B cell (primary cell): ENCODE results near the gene ZNF382. TPM values are rescaled to one million over a fixed set of nuclear protein-coding genes. Genes with fewer than 3 reads are reported as not detected.

Source experiments
- ATAC-seq: fragments of 200-7000 bp; cut with Tn5 transposase; one replicate; pipeline ENCODE4 v1.10.0; 2021; ENCODE audit warnings: low read depth, mild to moderate bottlenecking, moderate number of reproducible peaks, moderate library complexity
- CTCF ChIA-PET: fragments of 350-600 bp; sonication (Branson Sonifier 250); formaldehyde crosslinking; loops from one replicate; lab custom pipeline; 2021; ENCODE audit warnings: antibody characterized with exemption, inconsistent platforms; lab: Charles Lee
- POLR2A ChIA-PET: fragments of 350-600 bp; sonication (Branson Sonifier 250); formaldehyde crosslinking; loops from one replicate; lab custom pipeline; 2021; ENCODE audit warnings: antibody characterized with exemption; lab: Charles Lee
- DNase-seq: peaks from one replicate; pipeline ENCODE4 v3.0.0; 2013
- H2AFZ ChIP-seq: 2 replicates; pipeline ENCODE4 v1.6.1; 2012; ENCODE audit warnings: mild to moderate bottlenecking, low read depth, low read length; ENCODE audit not compliant: insufficient read depth, poor library complexity, severe bottlenecking
- H3K27ac ChIP-seq, 2 donors: 1 replicate in 1 of 2; 2 replicates in 1 of 2; pipeline ENCODE4 v1.5.1; 2012 to 2013; ENCODE audit warnings: low read length in 2 of 2, mild to moderate bottlenecking in 2 of 2, moderate library complexity in 1 of 2
- H3K27me3 ChIP-seq, 4 experiments: fragments of 200-600 bp in 1 of 4; sonication (generic) in 1 of 4; replicated peaks in 1 of 4; 1 replicate in 2 of 4; 2 replicates in 2 of 4; pipeline versions ENCODE4 v1.6.1 to v1.7.0; 2013 to 2016; ENCODE audit warnings: low read length in 3 of 4, mild to moderate bottlenecking in 2 of 4, mixed read lengths in 1 of 4, moderate library complexity in 1 of 4; ENCODE audit not compliant: insufficient read depth in 4 of 4, control insufficient read depth in 3 of 4; ENCODE audit errors: control extremely low read depth in 1 of 4
- H3K36me3 ChIP-seq, 2 experiments: replicated peaks in 1 of 2; 1 replicate in 1 of 2; 2 replicates in 1 of 2; pipeline versions ENCODE4 v1.6.1 to v1.7.1; 2013; ENCODE audit warnings: low read length in 1 of 2; ENCODE audit not compliant: insufficient read depth in 2 of 2, control insufficient read depth in 1 of 2; ENCODE audit errors: control extremely low read depth in 1 of 2, extremely low read depth in 1 of 2
- H3K4me1 ChIP-seq, 2 donors: fragments of 200-600 bp in 1 of 2; sonication (generic) in 1 of 2; 1 replicate in 1 of 2; 2 replicates in 1 of 2; pipeline versions ENCODE4 v1.5.1 to v1.6.1; 2013 to 2017; ENCODE audit warnings: low read length in 2 of 2; ENCODE audit not compliant: control insufficient read depth in 2 of 2, insufficient read depth in 2 of 2
- H3K4me2 ChIP-seq: replicated peaks from 2 replicates; pipeline ENCODE3; 2012; ENCODE audit warnings: mild to moderate bottlenecking, low read depth, low read length; ENCODE audit not compliant: poor library complexity, severe bottlenecking
- H3K4me3 ChIP-seq, 5 experiments: fragments of 200-600 bp in 1 of 5; sonication (generic) in 1 of 5; 1 replicate in 3 of 5; 2 replicates in 2 of 5; pipeline versions ENCODE4 v1.5.1 to v1.7.0; 2011 to 2016; ENCODE audit warnings: low read length in 4 of 5, mild to moderate bottlenecking in 4 of 5, low read depth in 2 of 5, control low read depth in 1 of 5, moderate library complexity in 1 of 5; ENCODE audit not compliant: insufficient read depth in 1 of 5; ENCODE audit errors: control extremely low read depth in 1 of 5, extremely low read depth in 1 of 5
- H3K79me2 ChIP-seq: fragments of 200-600 bp; sonication (generic); one replicate; pipeline ENCODE4 v1.6.0; 2016; ENCODE audit warnings: low read length; ENCODE audit not compliant: control insufficient read depth, insufficient read depth
- H3K9ac ChIP-seq: fragments of 200-600 bp; sonication (generic); 2 replicates; pipeline ENCODE4 v1.6.1; 2017; ENCODE audit warnings: mild to moderate bottlenecking, low read length, moderate library complexity
- H3K9me3 ChIP-seq, 3 donors: one replicate each; pipeline versions ENCODE4 v1.6.1 to v1.7.1; 2013; ENCODE audit warnings: low read length in 2 of 3; ENCODE audit not compliant: control insufficient read depth in 2 of 3, insufficient read depth in 1 of 3; ENCODE audit errors: control extremely low read depth in 1 of 3
- H4K20me1 ChIP-seq: 2 replicates; pipeline ENCODE4 v1.6.0; 2012; ENCODE audit warnings: mild to moderate bottlenecking, low read length; ENCODE audit not compliant: insufficient read depth, control insufficient read depth, poor library complexity, severe bottlenecking
- H3K27ac Mint-ChIP-seq: one replicate; pipeline ENCODE4 v1.8.0; 2021; ENCODE audit warnings: mixed read lengths
- H3K27me3 Mint-ChIP-seq: one replicate; pipeline ENCODE4 v1.8.0; 2021; ENCODE audit warnings: mixed read lengths
- H3K4me1 Mint-ChIP-seq: one replicate; pipeline ENCODE4 v1.8.0; 2021; ENCODE audit warnings: mixed read lengths
- H3K4me3 Mint-ChIP-seq: one replicate; pipeline ENCODE4 v1.8.0; 2021; ENCODE audit warnings: mixed read lengths
- H3K9me3 Mint-ChIP-seq: one replicate; pipeline ENCODE4 v1.8.0; 2022; ENCODE audit warnings: mixed read lengths; ENCODE audit not compliant: insufficient read depth
- CTCF ChIP-seq: fragments of 200-600 bp; IDR thresholded peaks from one replicate; pipeline ENCODE4 v1.8.0; 2022; ENCODE audit warnings: antibody characterized with exemption, mild to moderate bottlenecking
- EZH2 ChIP-seq: IDR thresholded peaks from 2 replicates; pipeline ENCODE4 v1.6.1; 2012; ENCODE audit warnings: borderline replicate concordance, low read depth, mild to moderate bottlenecking, moderate library complexity, low read length; ENCODE audit not compliant: insufficient read depth, poor library complexity, severe bottlenecking
- WGBS: methylation state at CpG from one replicate; pipeline ENCODE4 v1.1.5; 2013; ENCODE audit warnings: missing lambda C conversion rate; ENCODE audit not compliant: insufficient coverage; 5-methylcytosine and 5-hydroxymethylcytosine counted together
- intact Hi-C: fragments of 100-400 bp; cut with micrococcal nuclease; formaldehyde crosslinking; loops from one replicate; pipeline ENCODE4 v1.10.0; 2022
- polyA plus RNA-seq: library from polyadenylated mRNA; depleted of rRNA; stranded (reverse); fragments of >200 nt; gene quantifications from 2 replicates; pipeline ENCODE4 v1.2.3, GENCODE V29; 2012
- total RNA-seq, 2 donors: library from RNA; stranded (reverse); fragments of 120-200 nt in 1 of 2; gene quantifications; 1 replicate in 1 of 2; 2 replicates in 1 of 2; pipeline versions ENCODE4 v1.2.3 to v1.2.4, GENCODE V29; 2013 to 2022

ZNF382 gene
- total and polyA plus RNA-seq, 2 donors (not counting 1 experiment from before 2014, with no cell fraction given) = 6.2 to 24.7 TPM

GRCh38 chr19:36604656-36605100, 435 bp upstream of the ZNF382 start:
- Mint-ChIP-seq H3K4me3 (peak overlapping the region; percentile 97), H3K4me1 (peaks cover 24% of the 10 kb centered on the region), H3K27me3 (no peaks in the 10 kb centered on the region), H3K27ac (peak overlapping the region; percentile 96), H3K9me3 (no peaks in the 10 kb centered on the region)
- peak overlapping the region; percentile 24 to 96 (median 91) for H3K4me3 ChIP-seq
- H3K79me2 ChIP-seq = peaks cover 34% of the 10 kb centered on the region
- peak overlapping the region; percentile 94 to 98 for H3K27ac ChIP-seq
- intact Hi-C loops = loop anchor here (1.0 to 2.0 kb wide), 4 partner anchors 31 to 83 kb away; partner anchors contain the start of genes ZNF260, ZNF461, ZNF529 and ZNF567
- DNase-seq (peak; percentile 92), ATAC-seq (peak; percentile 91)
- peak overlapping the region; percentile 78 for H3K4me2 ChIP-seq
- peak overlapping the region; percentile 82 for H3K9ac ChIP-seq
- H3K27me3 ChIP-seq = no peaks in the 10 kb centered on the region
- ChIA-PET POLR2A (interaction anchor here (1.0 to 1.8 kb wide), 5 partner anchors 31 to 864 kb away, joined by 3 to 10 read pairs (median 4); partner anchors contain the start of genes ZFP14, ZNF260, ZNF345 and ZNF529), CTCF (interaction anchor here (1.1 to 1.2 kb wide), 3 partner anchors 12 to 115 kb away, joined by 3 to 4 read pairs (median 4); partner anchors contain the start of genes ZNF260 and ZNF566)
- H3K4me1 ChIP-seq = peaks cover 12 to 16% of the 10 kb centered on the region in 2 donors
- no peaks in the 10 kb centered on the region for H3K36me3 ChIP-seq
- H4K20me1 ChIP-seq = no peaks in the 10 kb centered on the region
- under 1% methylated on average over 21 of the region's 21 CpGs for WGBS
- peak overlapping the region; percentile 85 for H2AFZ ChIP-seq
- H3K9me3 ChIP-seq = peaks cover 0 to 3% (median 0%) of the 10 kb centered on the region in 3 donors
- TF ChIP-seq EZH2 (no peak), CTCF (no peak)
